Activated CD8-positive, alpha-beta memory T cell treated with anti-CD3 and anti-CD28 coated beads, Interleukin-2, amount 10 ng/mL, durations not matched to agents 7 days and 5 days (primary cell): ENCODE measurements around the gene CDC123. TPM values are rescaled to one million over a fixed set of nuclear protein-coding genes. Genes with fewer than 3 reads are reported as not detected.

ENCODE experiments used
- ATAC-seq: fragments of 150-1000 bp; cut with Tn5 transposase; one replicate; pipeline ENCODE4 v1.10.0; 2021; ENCODE audit warnings: moderate library complexity
- CTCF ChIA-PET: fragments of 350-600 bp; sonication (Branson Sonifier 250); formaldehyde crosslinking; loops from one replicate; lab custom pipeline; 2021; ENCODE audit warnings: antibody characterized with exemption; lab: Charles Lee
- DNase-seq: peaks from one replicate; pipeline ENCODE4 v3.0.0-alpha.2; 2020
- H3K27ac Mint-ChIP-seq: one replicate; pipeline ENCODE4 v1.8.0; 2021; ENCODE audit warnings: mild to moderate bottlenecking, mixed read lengths
- H3K27me3 Mint-ChIP-seq: one replicate; pipeline ENCODE4 v1.8.0; 2021; ENCODE audit warnings: mixed read lengths
- H3K36me3 Mint-ChIP-seq: one replicate; pipeline ENCODE4 v1.8.0; 2021; ENCODE audit warnings: mild to moderate bottlenecking, mixed read lengths
- H3K4me1 Mint-ChIP-seq: one replicate; pipeline ENCODE4 v1.8.0; 2021; ENCODE audit warnings: mixed read lengths
- H3K4me3 Mint-ChIP-seq: one replicate; pipeline ENCODE4 v1.8.0; 2021; ENCODE audit warnings: mild to moderate bottlenecking, moderate library complexity, mixed read lengths
- H3K9me3 Mint-ChIP-seq: one replicate; pipeline ENCODE4 v1.8.0; 2022; ENCODE audit warnings: low read depth, mixed read lengths
- total RNA-seq, 2 experiments: library from RNA; stranded (reverse); gene quantifications; one replicate each; pipeline ENCODE4 v1.2.3, GENCODE V29; 2021

Gene CDC123
- total RNA-seq, 2 experiments from 2014 or later, result 95.2 to 130 TPM

DNA sequence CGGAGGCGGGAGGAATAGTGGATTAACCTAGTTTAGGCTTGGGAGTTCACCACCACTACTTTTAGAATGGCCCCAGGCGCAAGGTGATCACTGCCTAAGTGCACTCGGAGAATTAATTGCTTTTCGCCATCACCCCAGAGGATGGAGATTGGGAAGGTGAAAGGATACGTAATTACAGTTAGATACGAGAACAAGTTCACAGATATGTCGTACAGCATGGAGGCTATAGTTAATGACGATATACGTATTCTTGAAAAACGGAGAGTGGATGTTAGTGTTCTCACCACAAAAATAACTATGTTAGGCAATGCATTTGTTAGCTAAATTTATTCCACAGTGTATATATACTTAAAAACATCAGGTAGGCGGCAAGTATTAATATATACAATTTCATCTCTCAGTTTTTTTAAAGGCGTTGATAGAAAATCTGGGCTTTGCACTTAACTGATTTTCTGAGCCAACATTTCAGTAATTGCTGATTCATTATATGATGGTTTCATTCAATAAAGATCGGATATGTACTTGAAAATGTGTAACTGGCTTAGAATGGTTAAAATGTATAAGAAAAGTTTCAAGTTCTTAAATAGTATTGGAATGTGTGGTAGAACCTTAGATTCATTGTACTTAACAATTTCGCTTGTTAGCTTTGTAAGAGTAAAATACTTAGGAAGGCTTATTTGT, 683 bp downstream of the CDC123 start:
- H3K4me1 Mint-ChIP-seq, result peaks cover 59% of the 10 kb centered on the region
- peaks cover 39% of the 10 kb centered on the region for H3K36me3 Mint-ChIP-seq
- no peaks in the 10 kb centered on the region for H3K27me3 Mint-ChIP-seq
- no peak for ATAC-seq
- H3K9me3 Mint-ChIP-seq, result no peaks in the 10 kb centered on the region
- peak overlapping the region; percentile 92 for H3K27ac Mint-ChIP-seq
- DNase-seq, result no peak
- CTCF ChIA-PET, result interaction anchor here (1.4 to 2.7 kb wide), 6 partner anchors 13 to 66 kb away, joined by 3 to 15 read pairs (median 10); no protein-coding TSS in a partner anchor
- peak overlapping the region; percentile 97 for H3K4me3 Mint-ChIP-seq

DNA sequence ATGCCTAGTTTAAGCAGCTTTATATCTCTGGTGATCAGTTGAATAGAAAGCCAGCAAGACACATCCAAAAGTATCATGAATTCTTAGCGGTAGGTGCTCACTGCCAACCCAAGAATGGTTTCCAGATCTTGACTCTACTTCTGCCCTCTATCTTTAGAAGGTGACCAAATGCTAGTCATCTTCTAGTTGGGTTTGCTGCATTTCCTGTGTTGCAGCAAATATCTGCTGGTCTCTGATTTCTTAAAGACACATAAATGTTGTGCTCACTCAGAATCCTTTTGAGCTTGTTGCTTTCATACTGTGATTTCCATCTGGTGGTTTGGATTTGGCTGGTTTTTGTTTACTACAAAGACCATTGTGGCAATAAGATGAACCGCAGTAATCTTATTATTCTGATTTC, 2.2 kb downstream of the CDC123 start:
- H3K4me1 Mint-ChIP-seq, result peaks cover 56% of the 10 kb centered on the region
- peak overlapping the region; percentile 34 for H3K27ac Mint-ChIP-seq
- H3K9me3 Mint-ChIP-seq, result no peaks in the 10 kb centered on the region

DNA sequence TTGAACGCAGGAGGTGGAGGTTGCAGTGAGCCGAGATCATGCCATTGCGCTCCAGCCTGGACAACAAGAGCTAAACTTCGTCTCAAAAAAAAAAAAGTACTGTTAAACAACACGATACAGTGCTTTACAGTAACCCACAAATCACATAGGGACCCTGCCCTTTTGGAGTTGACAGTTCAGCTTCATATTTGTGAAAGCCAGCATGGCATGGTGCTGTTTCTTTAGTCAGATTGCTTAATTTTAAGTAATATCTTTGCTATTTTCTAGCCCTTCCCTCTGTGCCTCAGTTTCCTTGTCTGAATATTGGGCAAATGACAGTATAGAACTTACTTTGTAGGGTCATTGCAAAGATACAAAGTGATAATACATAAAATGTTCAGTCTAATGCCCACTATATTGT, 4.9 kb downstream of the CDC123 start:
- Mint-ChIP-seq H3K4me3 (no peak overlapping the region), H3K4me1 (peaks cover 54% of the 10 kb centered on the region), H3K27me3 (no peaks in the 10 kb centered on the region), H3K9me3 (no peaks in the 10 kb centered on the region), H3K27ac (no peak overlapping the region), H3K36me3 (peaks cover 46% of the 10 kb centered on the region)
- ATAC-seq (no peak), DNase-seq (no peak)
- CTCF ChIA-PET, result interaction anchor here (1.5 to 4.5 kb wide), 2 partner anchors 14 to 21 kb away, joined by 4 to 20 read pairs; no protein-coding TSS in a partner anchor

More for the DNA sequence above, 2.2 kb downstream of the CDC123 start:
- Mint-ChIP-seq H3K4me3 (peak overlapping the region; percentile 45), H3K27me3 (no peaks in the 10 kb centered on the region), H3K36me3 (peaks cover 43% of the 10 kb centered on the region)
- CTCF ChIA-PET, result interaction anchor here (0.5 to 2.7 kb wide), 3 partner anchors 17 to 68 kb away, joined by 3 to 10 read pairs (median 4); no protein-coding TSS in a partner anchor
- DNase-seq, result no peak
- no peak for ATAC-seq

DNA sequence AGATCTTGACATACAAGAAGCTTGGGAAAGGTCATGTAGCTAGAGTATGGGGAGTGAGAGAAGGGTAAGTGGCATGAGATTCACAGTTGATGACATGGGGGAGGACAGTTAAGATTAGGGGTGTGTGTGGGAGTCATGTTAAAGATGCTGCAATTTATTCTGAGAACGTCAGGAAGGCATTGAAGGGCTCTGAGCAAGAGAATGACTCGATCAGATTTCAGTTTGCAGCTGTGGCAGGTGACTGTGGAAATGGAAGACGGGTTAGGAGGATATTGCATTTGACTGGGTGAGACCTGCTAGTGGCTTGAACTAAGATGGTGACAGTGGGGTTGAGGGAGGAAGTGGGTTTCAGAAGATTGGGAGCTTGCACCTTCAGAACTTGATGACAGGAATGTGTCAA, 5.6 kb downstream of the CDC123 start:
- H3K9me3 Mint-ChIP-seq, result no peaks in the 10 kb centered on the region
- H3K27ac Mint-ChIP-seq, result peak overlapping the region; percentile 77
- no peaks in the 10 kb centered on the region for H3K27me3 Mint-ChIP-seq
- peaks cover 47% of the 10 kb centered on the region for H3K36me3 Mint-ChIP-seq
- CTCF ChIA-PET, result interaction anchor here (1.5 to 4.5 kb wide), 2 partner anchors 13 to 22 kb away, joined by 4 to 20 read pairs; no protein-coding TSS in a partner anchor
- DNase-seq (peak; percentile 56), ATAC-seq (peak; percentile 70)
- H3K4me1 Mint-ChIP-seq, result peaks cover 53% of the 10 kb centered on the region
- H3K4me3 Mint-ChIP-seq, result peak overlapping the region; percentile 10

DNA sequence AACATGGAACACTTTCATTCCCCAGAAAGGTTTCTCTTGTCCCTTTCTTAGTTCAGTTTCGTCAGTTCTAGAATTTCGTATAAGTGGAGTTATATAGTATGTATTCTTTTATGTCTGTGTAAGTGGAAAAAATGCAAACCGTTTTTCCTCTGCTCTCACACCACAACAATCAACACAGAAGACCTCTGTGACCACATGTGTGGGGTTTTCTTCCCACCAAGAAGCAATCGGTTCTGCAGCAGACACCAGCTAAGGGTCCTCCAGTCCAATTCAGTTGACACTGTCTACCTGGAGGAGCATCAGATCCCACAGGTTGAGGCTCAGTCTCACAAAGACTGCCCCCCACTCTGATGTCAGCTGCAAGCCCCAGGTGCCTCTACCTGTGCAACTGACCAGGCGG, 6.2 kb downstream of the CDC123 start:
- Mint-ChIP-seq H3K27ac (peak overlapping the region; percentile 32), H3K36me3 (peaks cover 50% of the 10 kb centered on the region)
- ATAC-seq, result peak; percentile 29

DNA sequence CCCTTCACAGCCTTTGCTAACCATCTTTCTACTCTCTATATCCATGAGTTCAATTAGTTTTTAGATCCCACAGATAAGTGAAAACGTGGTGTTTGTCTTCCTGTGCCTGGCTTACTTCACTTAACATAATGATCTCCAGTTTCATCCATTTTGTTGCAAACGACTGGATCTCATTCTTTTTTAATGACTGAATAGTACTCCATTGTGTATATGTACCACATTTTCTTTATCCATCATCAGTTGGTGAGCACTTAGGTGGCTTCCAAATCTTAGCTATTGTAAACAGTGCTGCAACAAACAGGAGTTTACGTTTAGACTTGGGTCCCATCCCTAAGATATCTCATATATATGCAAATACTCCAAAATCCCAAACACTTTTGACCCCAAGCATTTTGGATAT, 9.1 kb downstream of the CDC123 start:
- Mint-ChIP-seq H3K9me3 (no peaks in the 10 kb centered on the region), H3K4me3 (no peak overlapping the region), H3K27me3 (no peaks in the 10 kb centered on the region), H3K4me1 (peaks cover 38% of the 10 kb centered on the region), H3K36me3 (peaks cover 55% of the 10 kb centered on the region), H3K27ac (no peak overlapping the region)
- CTCF ChIA-PET, result no interaction called here
- DNase-seq (no peak), ATAC-seq (no peak)

More for the DNA sequence above, 6.2 kb downstream of the CDC123 start:
- H3K4me3 Mint-ChIP-seq, result no peak overlapping the region
- H3K27me3 Mint-ChIP-seq, result no peaks in the 10 kb centered on the region
- H3K4me1 Mint-ChIP-seq, result peaks cover 49% of the 10 kb centered on the region
- CTCF ChIA-PET, result interaction anchor here (1.5 to 4.5 kb wide), 2 partner anchors 13 to 22 kb away, joined by 4 to 20 read pairs; no protein-coding TSS in a partner anchor
- DNase-seq, result no peak
- H3K9me3 Mint-ChIP-seq, result no peaks in the 10 kb centered on the region

DNA sequence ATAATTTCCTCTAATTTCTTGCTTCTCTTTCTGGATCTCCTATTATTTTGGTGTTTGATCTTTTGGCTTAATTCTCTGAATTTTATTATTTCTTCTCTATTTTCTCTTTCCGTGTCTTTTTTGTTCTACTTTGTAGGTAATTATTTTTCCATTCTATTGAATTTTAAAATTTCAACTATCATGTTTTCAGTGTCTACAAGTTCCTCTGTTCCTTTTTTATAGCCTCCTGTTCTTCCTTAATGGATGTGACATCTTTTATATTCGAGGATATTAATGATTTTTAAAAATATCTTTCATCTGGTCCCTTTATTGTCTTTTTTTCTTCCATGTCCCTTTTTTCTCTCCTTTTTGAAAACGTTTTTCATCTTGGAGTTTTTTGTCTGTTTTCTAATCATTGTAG, 11.1 kb downstream of the CDC123 start:
- H3K36me3 Mint-ChIP-seq, result peaks cover 54% of the 10 kb centered on the region

DNA sequence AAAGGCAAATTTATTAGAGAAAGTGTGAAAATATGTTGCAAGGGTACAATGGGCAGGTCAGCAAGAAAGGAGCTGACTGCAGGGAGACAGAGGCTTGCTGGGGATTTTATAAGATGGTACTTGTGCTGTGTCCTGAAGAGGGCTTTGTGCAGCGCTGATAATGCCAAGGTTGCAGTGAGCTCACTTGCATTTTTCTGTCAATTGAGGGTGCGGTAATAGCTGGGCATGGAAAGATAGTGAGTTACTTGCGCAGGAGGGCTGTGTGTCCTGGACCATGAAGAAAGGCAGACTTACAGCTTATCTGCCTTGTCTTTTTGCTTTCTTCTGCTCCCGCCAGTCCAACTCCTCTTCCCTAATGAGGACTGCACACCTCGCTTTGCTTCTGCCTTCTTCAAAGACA, 12.5 kb downstream of the CDC123 start:
- no peak overlapping the region for H3K4me3 Mint-ChIP-seq
- no peaks in the 10 kb centered on the region for H3K27me3 Mint-ChIP-seq
- H3K36me3 Mint-ChIP-seq, result peaks cover 51% of the 10 kb centered on the region
- peaks cover 13% of the 10 kb centered on the region for H3K4me1 Mint-ChIP-seq
- no peak for DNase-seq
- H3K27ac Mint-ChIP-seq, result no peak overlapping the region
- H3K9me3 Mint-ChIP-seq, result no peaks in the 10 kb centered on the region
- CTCF ChIA-PET, result interaction anchor here (1.9 kb wide), 1 partner anchor 9 kb away, joined by 5 read pairs; no protein-coding TSS in a partner anchor
- no peak for ATAC-seq

More for the DNA sequence above, 11.1 kb downstream of the CDC123 start:
- H3K9me3 Mint-ChIP-seq, result no peaks in the 10 kb centered on the region
- no peak overlapping the region for H3K27ac Mint-ChIP-seq
- H3K4me3 Mint-ChIP-seq, result no peak overlapping the region
- no peaks in the 10 kb centered on the region for H3K27me3 Mint-ChIP-seq
- CTCF ChIA-PET, result interaction anchor here (1.0 to 1.9 kb wide), 2 partner anchors 10 to 505 kb away, joined by 3 to 5 read pairs; no protein-coding TSS in a partner anchor
- ATAC-seq (no peak), DNase-seq (no peak)
- H3K4me1 Mint-ChIP-seq, result peaks cover 20% of the 10 kb centered on the region

DNA sequence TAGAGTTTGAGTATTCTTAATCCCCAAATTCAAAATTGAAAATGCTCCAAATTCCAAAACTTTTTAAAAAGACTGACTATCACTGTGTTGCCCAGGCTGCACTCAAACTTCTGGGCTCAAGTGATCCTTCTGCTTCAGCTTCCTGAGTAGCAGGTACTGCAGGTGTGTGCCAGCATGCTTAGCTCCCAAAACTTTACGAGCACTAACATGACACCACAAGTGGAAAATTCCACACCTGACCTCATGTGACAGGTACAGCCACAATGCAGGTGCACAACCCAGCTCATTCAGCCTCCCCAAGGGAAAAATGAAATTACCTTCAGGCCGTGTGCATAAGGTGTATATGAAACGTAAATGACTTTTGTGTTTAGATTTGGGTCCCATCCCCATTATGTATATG, 16.5 kb downstream of the CDC123 start:
- no peak overlapping the region for H3K4me3 Mint-ChIP-seq

DNA sequence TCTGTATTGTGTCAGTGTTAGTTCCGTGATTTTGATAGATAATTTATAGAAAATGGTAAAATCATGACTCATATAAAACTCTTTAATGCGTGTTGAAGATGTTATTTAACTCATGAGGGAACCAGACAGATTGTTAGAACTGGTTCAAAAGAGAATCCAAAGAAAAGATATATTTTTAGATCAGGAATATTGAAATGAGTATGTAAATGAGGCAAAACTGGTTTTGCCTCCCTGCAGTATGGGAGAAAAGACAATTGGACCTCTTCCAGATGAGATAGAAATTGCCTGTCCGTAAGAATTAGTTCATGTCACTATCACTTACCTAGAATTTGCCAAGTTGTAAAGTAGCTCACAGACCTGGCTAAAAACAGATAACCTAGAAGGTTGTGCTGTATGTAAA, 17.6 kb downstream of the CDC123 start:
- Mint-ChIP-seq H3K4me3 (no peak overlapping the region), H3K36me3 (peaks cover 46% of the 10 kb centered on the region), H3K4me1 (peaks cover 15% of the 10 kb centered on the region), H3K27ac (no peak overlapping the region), H3K27me3 (no peaks in the 10 kb centered on the region), H3K9me3 (no peaks in the 10 kb centered on the region)
- ATAC-seq (no peak), DNase-seq (no peak)
- CTCF ChIA-PET, result interaction anchor here (1.0 to 3.4 kb wide), 4 partner anchors 18 to 688 kb away, joined by 3 to 17 read pairs (median 9); partner anchors contain the start of genes CDC123 and NUDT5

More for the DNA sequence above, 16.5 kb downstream of the CDC123 start:
- Mint-ChIP-seq H3K27ac (peak overlapping the region; percentile 33), H3K36me3 (peaks cover 50% of the 10 kb centered on the region), H3K27me3 (no peaks in the 10 kb centered on the region), H3K9me3 (no peaks in the 10 kb centered on the region), H3K4me1 (peaks cover 19% of the 10 kb centered on the region)
- DNase-seq (no peak), ATAC-seq (no peak)
- CTCF ChIA-PET, result no interaction called here

DNA sequence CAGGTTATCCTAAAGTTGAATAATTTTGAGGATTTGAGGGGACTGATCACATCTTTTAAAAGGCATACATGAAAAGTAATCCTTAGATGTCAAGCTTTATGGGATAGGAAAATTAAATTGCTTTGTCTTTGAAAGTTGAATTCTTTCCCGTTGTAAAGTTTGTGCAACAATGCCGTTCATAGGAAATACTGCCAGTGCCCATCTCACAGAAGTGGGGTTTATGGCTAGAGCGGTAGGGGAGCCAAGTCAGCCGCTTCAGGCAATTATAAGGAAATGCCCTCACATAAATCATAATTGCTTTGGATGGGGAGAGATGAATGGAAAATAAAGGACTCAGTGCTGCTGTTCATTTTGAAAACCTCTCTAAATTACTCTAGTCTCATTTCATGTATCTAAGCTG, 18.1 kb downstream of the CDC123 start:
- DNase-seq, result no peak
- H3K27me3 Mint-ChIP-seq, result no peaks in the 10 kb centered on the region
- peak overlapping the region; percentile 82 for H3K27ac Mint-ChIP-seq
- H3K4me1 Mint-ChIP-seq, result peaks cover 13% of the 10 kb centered on the region
- no peak overlapping the region for H3K4me3 Mint-ChIP-seq
- no peaks in the 10 kb centered on the region for H3K9me3 Mint-ChIP-seq
- H3K36me3 Mint-ChIP-seq, result peaks cover 51% of the 10 kb centered on the region
- CTCF ChIA-PET, result interaction anchor here (1.0 to 3.7 kb wide), 10 partner anchors 10 to 688 kb away, joined by 3 to 23 read pairs (median 11); partner anchors contain the start of genes CAMK1D, CDC123 and NUDT5
- no peak for ATAC-seq

DNA sequence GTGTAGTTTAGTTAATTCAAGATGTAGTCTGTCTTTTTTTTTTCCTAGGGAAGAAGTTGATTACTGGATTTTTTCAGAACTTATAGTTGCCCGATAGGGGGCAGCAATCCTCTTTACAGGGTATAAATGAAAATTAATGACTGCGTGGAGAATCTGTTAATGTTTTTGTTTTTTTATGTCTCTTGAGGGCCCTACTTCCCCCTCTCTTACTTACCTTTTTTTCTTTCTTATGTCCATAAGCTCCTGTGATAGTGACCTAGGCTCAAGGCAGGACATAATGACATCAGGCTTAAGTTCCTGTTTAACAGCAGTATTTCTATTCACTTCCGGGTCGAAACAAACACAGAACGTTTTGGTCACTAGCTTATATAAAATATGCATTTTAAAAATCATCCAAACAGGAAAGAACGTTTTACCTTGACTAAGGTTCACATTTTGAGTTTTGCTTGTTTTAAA, 18.8 kb downstream of the CDC123 start:
- DNase-seq (no peak), ATAC-seq (no peak)
- Mint-ChIP-seq H3K36me3 (peaks cover 50% of the 10 kb centered on the region), H3K4me3 (peak overlapping the region; percentile 14), H3K27me3 (no peaks in the 10 kb centered on the region), H3K4me1 (peaks cover 13% of the 10 kb centered on the region), H3K27ac (peak overlapping the region; percentile 82), H3K9me3 (no peaks in the 10 kb centered on the region)
- CTCF ChIA-PET, result interaction anchor here (0.6 to 3.7 kb wide), 15 partner anchors 9 to 687 kb away, joined by 3 to 23 read pairs (median 5); partner anchors contain the start of genes CAMK1D, CDC123 and NUDT5

DNA sequence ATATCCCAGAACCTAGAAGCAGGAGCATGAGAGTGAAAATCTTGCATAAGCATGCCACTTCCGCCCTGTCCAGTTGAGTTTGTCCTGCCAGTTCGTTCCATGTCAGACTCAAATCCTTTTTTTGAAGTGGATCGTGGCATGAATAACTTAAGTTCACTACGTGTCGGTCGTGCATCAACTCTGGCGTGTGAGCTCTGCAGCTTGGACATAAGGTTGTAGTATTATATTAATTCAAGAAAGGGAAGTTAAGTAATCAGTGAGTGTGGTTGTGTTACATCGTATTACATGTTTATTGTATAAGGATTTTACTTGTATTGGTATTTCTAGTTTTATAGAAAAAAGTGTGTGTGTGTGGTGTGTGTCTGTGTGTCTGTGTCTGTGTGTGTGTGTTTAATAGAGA, 23.0 kb downstream of the CDC123 start:
- Mint-ChIP-seq H3K4me1 (peaks cover 13% of the 10 kb centered on the region), H3K27me3 (no peaks in the 10 kb centered on the region), H3K36me3 (peaks cover 52% of the 10 kb centered on the region), H3K27ac (no peak overlapping the region), H3K9me3 (no peaks in the 10 kb centered on the region), H3K4me3 (no peak overlapping the region)
- ATAC-seq (no peak), DNase-seq (no peak)
- CTCF ChIA-PET, result interaction anchor here (1.6 to 2.3 kb wide), 2 partner anchors 23 to 437 kb away, joined by 3 to 6 read pairs; partner anchors contain the start of genes CDC123 and NUDT5
